Right hindlimb (tissue), 1 donor: ENCODE results near the gene MIER1.
"Not testable (repeated sequence)": the region's sequence is repeated elsewhere in the genome, so short reads cannot be mapped to it uniquely, and the experiment has no call there.

Experiments used
- DNase-seq: peaks from one replicate; pipeline ENCODE4 v3.0.0-alpha.2; 2018

MIER1 gene

GRCh38 chr1:66924756-66925557, at the start of gene MIER1, which contains the start of gene DNAI4:
TSS of gene MIER1 (plus strand) at chr1:66924990. CDS start at chr1:66925029, 39 bp downstream.
TSS of gene DNAI4 (minus strand) at chr1:66924856. CDS start at chr1:66924831, 25 bp downstream.
- DNase-seq = peak; percentile 99

- no peak for DNase-seq
These were observed 48.1 kb upstream of the MIER1 start for GRCh38 chr1:66876664-66877063.

GRCh38 chr1:66889030-66889429, 35.8 kb upstream of the MIER1 start:
- no peak for DNase-seq

- DNase-seq = no peak
These were observed 34.2 kb upstream of the MIER1 start for GRCh38 chr1:66890621-66891020.

- no peak for DNase-seq
These were observed 31.1 kb upstream of the MIER1 start for GRCh38 chr1:66893712-66894111.

- not testable (repeated sequence) for DNase-seq
These were observed 9.6 kb upstream of the MIER1 start for GRCh38 chr1:66915203-66915602.

- DNase-seq = no peak
These were observed 8.5 kb upstream of the MIER1 start for GRCh38 chr1:66916320-66916719.

- no peak for DNase-seq
These were observed 7.3 kb upstream of the MIER1 start for GRCh38 chr1:66917476-66917875.

GRCh38 chr1:66919063-66919462, 5.7 kb upstream of the MIER1 start:
- DNase-seq = no peak

- DNase-seq = no peak
These were observed 5.0 kb upstream of the MIER1 start for GRCh38 chr1:66919828-66920227.

GRCh38 chr1:66920543-66920942, 4.2 kb upstream of the MIER1 start:
- DNase-seq = no peak

GRCh38 chr1:66925558-66925910, 744 bp downstream of the MIER1 start:
- no peak for DNase-seq

GRCh38 chr1:66925944-66926343, 1.2 kb downstream of the MIER1 start:
- DNase-seq = no peak

GRCh38 chr1:66927528-66927927, 2.7 kb downstream of the MIER1 start:
- DNase-seq = no peak

- no peak for DNase-seq
These were observed 4.4 kb downstream of the MIER1 start for GRCh38 chr1:66929146-66929688.

GRCh38 chr1:66929691-66929998, 4.9 kb downstream of the MIER1 start:
- no peak for DNase-seq

GRCh38 chr1:66929999-66930822, 5.4 kb downstream of the MIER1 start:
- peak; percentile 97 for DNase-seq

GRCh38 chr1:66930823-66931174, 6.0 kb downstream of the MIER1 start:
- DNase-seq = no peak

- no peak for DNase-seq
These were observed 6.8 kb downstream of the MIER1 start for GRCh38 chr1:66931590-66931989.

GRCh38 chr1:66932291-66932690, 7.5 kb downstream of the MIER1 start:
- no peak for DNase-seq

- no peak for DNase-seq
These were observed 9.3 kb downstream of the MIER1 start for GRCh38 chr1:66933887-66934700.

- no peak for DNase-seq
These were observed 12.9 kb downstream of the MIER1 start for GRCh38 chr1:66937529-66938234.
